ENCODE measurements around the gene PIP4K2A.

- no peak for TF ChIP-seq CTCF (IDR thresholded peaks at IDR 0.05)
- TF ChIP-seq POLR2A (IDR thresholded peaks at IDR 0.05): no peak
Observed at GRCh38 chr10:22712956-22713852, 1.2 kb downstream of the PIP4K2A start.

Data from breast epithelium (tissue), 3 donors.